GM23338 (cell line): ENCODE results near the gene NLRP9.

Experiments
- CTCF ChIP-seq, 2 experiments: fragments of 200-600 bp in 1 of 2; sonication (generic) in 1 of 2; conservative IDR thresholded peaks; 2 replicates each; pipeline versions ENCODE4 v1.5.1 to v1.6.1; 2016 to 2017; ENCODE audit warnings: antibody characterized with exemption in 2 of 2, low read depth in 2 of 2, mild to moderate bottlenecking in 2 of 2, moderate library complexity in 1 of 2
- JUNB ChIP-seq: IDR thresholded peaks from one replicate; pipeline ENCODE4 v1.6.1; 2016; ENCODE audit warnings: antibody characterized with exemption; ENCODE audit not compliant: unreplicated experiment
- POLR2AphosphoS5 ChIP-seq: IDR thresholded peaks from 2 replicates; pipeline ENCODE4 v1.6.1; 2016; ENCODE audit warnings: antibody characterized with exemption, low read depth
- TF ChIP-seq, protein P1 (sequence below): IDR thresholded peaks from one replicate; pipeline ENCODE4 v1.6.1; 2018; ENCODE audit warnings: antibody characterized with exemption; ENCODE audit not compliant: unreplicated experiment

- TF ChIP-seq POLR2AphosphoS5, result no peak
- TF ChIP-seq, protein P1, sequence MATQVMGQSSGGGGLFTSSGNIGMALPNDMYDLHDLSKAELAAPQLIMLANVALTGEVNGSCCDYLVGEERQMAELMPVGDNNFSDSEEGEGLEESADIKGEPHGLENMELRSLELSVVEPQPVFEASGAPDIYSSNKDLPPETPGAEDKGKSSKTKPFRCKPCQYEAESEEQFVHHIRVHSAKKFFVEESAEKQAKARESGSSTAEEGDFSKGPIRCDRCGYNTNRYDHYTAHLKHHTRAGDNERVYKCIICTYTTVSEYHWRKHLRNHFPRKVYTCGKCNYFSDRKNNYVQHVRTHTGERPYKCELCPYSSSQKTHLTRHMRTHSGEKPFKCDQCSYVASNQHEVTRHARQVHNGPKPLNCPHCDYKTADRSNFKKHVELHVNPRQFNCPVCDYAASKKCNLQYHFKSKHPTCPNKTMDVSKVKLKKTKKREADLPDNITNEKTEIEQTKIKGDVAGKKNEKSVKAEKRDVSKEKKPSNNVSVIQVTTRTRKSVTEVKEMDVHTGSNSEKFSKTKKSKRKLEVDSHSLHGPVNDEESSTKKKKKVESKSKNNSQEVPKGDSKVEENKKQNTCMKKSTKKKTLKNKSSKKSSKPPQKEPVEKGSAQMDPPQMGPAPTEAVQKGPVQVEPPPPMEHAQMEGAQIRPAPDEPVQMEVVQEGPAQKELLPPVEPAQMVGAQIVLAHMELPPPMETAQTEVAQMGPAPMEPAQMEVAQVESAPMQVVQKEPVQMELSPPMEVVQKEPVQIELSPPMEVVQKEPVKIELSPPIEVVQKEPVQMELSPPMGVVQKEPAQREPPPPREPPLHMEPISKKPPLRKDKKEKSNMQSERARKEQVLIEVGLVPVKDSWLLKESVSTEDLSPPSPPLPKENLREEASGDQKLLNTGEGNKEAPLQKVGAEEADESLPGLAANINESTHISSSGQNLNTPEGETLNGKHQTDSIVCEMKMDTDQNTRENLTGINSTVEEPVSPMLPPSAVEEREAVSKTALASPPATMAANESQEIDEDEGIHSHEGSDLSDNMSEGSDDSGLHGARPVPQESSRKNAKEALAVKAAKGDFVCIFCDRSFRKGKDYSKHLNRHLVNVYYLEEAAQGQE, result no peak
- no peak for TF ChIP-seq CTCF (conservative IDR thresholded peaks at IDR 0.05; ENCODE audit: low read depth in 2 of 2)
- no peak for TF ChIP-seq JUNB
These were observed 52.4 kb downstream of the NLRP9 start for GRCh38 chr19:55685776-55686175.
